ENCODE results near the gene FAM117B.

The FAM117B gene

GRCh38 chr2:202634556-202635427 is at the start of gene FAM117B:
TSS of gene FAM117B (plus strand) at chr2:202634969. CDS start at chr2:202635188, 219 bp downstream.
- DNase-seq, result peak; percentile 96 to 99 (median 97)

GRCh38 chr2:202588647-202589581 is 45.9 kb upstream of the FAM117B start:
- DNase-seq, result peak; percentile 8 to 45 (median 20)

GRCh38 chr2:202589582-202589949 is 45.2 kb upstream of the FAM117B start:
- no peak for DNase-seq

- no peak for DNase-seq
Measured at GRCh38 chr2:202592566-202592965, 42.2 kb upstream of the FAM117B start.

- no peak for DNase-seq
Measured at GRCh38 chr2:202599105-202599504, 35.7 kb upstream of the FAM117B start.

- DNase-seq, result no peak
Measured at GRCh38 chr2:202599911-202600310, 34.9 kb upstream of the FAM117B start.

- DNase-seq, result no peak
Measured at GRCh38 chr2:202604699-202605098, 30.1 kb upstream of the FAM117B start.

- no peak for DNase-seq
Measured at GRCh38 chr2:202605174-202605573, 29.6 kb upstream of the FAM117B start.

GRCh38 chr2:202608142-202608852 is 26.5 kb upstream of the FAM117B start:
- DNase-seq, result no peak

GRCh38 chr2:202609381-202610145 is 25.2 kb upstream of the FAM117B start:
- DNase-seq, result no peak

GRCh38 chr2:202610380-202610779 is 24.4 kb upstream of the FAM117B start:
- no peak for DNase-seq

- DNase-seq, result no peak
Measured at GRCh38 chr2:202612145-202612544, 22.6 kb upstream of the FAM117B start.

- DNase-seq, result no peak
Measured at GRCh38 chr2:202613479-202613878, 21.3 kb upstream of the FAM117B start.

- DNase-seq, result no peak
Measured at GRCh38 chr2:202624133-202624532, 10.6 kb upstream of the FAM117B start.

- no peak for DNase-seq
Measured at GRCh38 chr2:202627042-202627441, 7.7 kb upstream of the FAM117B start.

- no peak for DNase-seq
Measured at GRCh38 chr2:202628646-202629198, 6.0 kb upstream of the FAM117B start.

GRCh38 chr2:202632682-202633290 is 2.0 kb upstream of the FAM117B start:
- DNase-seq, result no peak

GRCh38 chr2:202633470-202633869 is 1.3 kb upstream of the FAM117B start:
- no peak for DNase-seq

- peak; percentile 66 to 91 (median 80) for DNase-seq
Measured at GRCh38 chr2:202635428-202636212, 851 bp downstream of the FAM117B start.

- DNase-seq, result no peak
Measured at GRCh38 chr2:202636213-202636513, 1.4 kb downstream of the FAM117B start.

- no peak for DNase-seq
Measured at GRCh38 chr2:202638721-202639120, 4.0 kb downstream of the FAM117B start.

Data from activated naive CD4-positive, alpha-beta T cell (primary cell).